ENCODE data around the gene UGT1A9. TPM values are rescaled to one million over a fixed set of nuclear protein-coding genes. Genes with fewer than 3 reads are reported as not detected.

UGT1A9 gene
- total and polyA plus RNA-seq, 2 of the 13 experiments (the other 11 are each of a cell fraction or from before 2014, with no cell fraction given): 0.07 TPM; not detected in 1

DNA sequence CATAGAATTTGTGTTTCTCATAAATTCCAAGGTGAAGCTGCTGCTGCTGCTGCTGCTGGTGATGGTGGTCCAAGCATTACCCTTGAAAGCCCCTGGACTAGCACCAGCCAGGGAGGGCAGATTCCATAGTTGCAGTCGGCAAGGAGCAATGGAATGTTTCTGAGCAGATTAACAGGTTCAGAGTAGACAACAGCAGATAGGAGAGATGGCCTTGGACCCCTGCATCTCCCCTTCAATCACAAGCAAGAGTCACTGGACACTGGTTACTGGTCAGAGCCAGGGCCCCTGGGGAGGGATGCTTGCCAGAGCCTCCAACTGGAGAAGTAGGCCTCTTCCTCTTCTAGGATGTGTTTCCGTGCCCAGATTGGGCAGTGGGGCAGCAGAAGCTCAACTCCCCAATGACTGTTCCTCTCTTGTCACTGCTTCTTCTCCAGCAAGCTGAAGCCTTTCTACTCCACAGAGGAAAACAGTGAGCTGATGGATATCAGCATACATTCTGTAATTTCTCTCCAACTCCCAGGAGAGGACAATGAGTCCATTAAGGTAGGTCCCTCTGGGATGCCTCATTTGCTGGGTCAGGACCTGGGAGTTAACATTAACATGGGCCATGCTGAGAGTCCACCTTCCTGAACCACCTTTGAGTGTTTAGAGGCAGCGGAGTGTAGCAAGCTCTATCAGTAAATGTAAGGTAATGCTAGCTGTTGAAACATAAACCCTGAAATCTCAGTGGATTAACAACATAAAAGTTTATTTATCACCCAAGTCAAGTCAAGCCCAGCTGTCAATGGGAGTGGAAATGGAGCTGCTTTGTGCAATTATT, 141.7 kb downstream of the UGT1A9 start:
- H3K4me2 ChIP-seq (ENCODE audit: low read depth, low read length): no peak overlapping the region
- DNase-seq (ENCODE audit: low spot score) (no peak), FAIRE-seq (peak; percentile 8), ATAC-seq (no peak; the same call in 2 of the 3 replicates)
- in situ Hi-C loops (cut with HindIII; ENCODE audit: extremely low pct_ligation_motif_present, low pct_unique_long_range_greater_than_20kb) (no loop called here), intact Hi-C loops (cut with micrococcal nuclease; ENCODE audit: unreplicated experiment) (no loop called here)
- ChIA-PET CTCF (ENCODE audit: low intra/inter-chr PET ratio, low total read pairs) (no interaction called here), POLR2A (no interaction called here)
- no peak overlapping the region for H2AFZ ChIP-seq (ENCODE audit: low read length)
- H3K79me2 ChIP-seq (ENCODE audit: insufficient read depth, low read length): no peaks in the 10 kb centered on the region
- H3K27ac ChIP-seq (ENCODE audit: extremely low read length, insufficient read depth, low read length): no peak overlapping the region
- TF ChIP-seq ZNF816 (CRISPR knock-in tag; IDR thresholded peaks at IDR 0.05; ENCODE audit: borderline replicate concordance): no peak
- TF ChIP-seq SATB2 (CRISPR knock-in tag; IDR thresholded peaks at IDR 0.05): no peak
- TF ChIP-seq KDM5A (IDR thresholded peaks at IDR 0.05; ENCODE audit: borderline replicate concordance, low read length): no peak
- no peak for TF ChIP-seq ZNF619 (CRISPR knock-in tag; IDR thresholded peaks at IDR 0.05)
- no peak for TF ChIP-seq TP53 (CRISPR knock-in tag; conservative IDR thresholded peaks at IDR 0.05)
- no peak for TF ChIP-seq NR1H2 (CRISPR knock-in tag; IDR thresholded peaks at IDR 0.05; ENCODE audit: borderline replicate concordance, low read depth)
- no peak for TF ChIP-seq ZNF431 (CRISPR knock-in tag; IDR thresholded peaks at IDR 0.05; ENCODE audit: borderline replicate concordance, low read depth)
- no peak for TF ChIP-seq PHF20 (CRISPR knock-in tag; IDR thresholded peaks at IDR 0.05)
- H3K4me3 ChIP-seq (replicated peaks in 1 of 3; ENCODE audit: insufficient read depth in 1 of 3, low read depth in 2 of 3, low read length in 3 of 3): no peak overlapping the region
- H3K4me1 ChIP-seq (ENCODE audit: insufficient read depth, low read length): peaks cover 19% of the 10 kb centered on the region
- no peaks in the 10 kb centered on the region for H3K9me3 ChIP-seq (ENCODE audit: low read length)
- H3K36me3 ChIP-seq (replicated peaks in 1 of 2; ENCODE audit: control insufficient read depth in 1 of 2, insufficient read depth in 2 of 2, low read length in 2 of 2): no peaks in the 10 kb centered on the region
- H3K9ac ChIP-seq (ENCODE audit: insufficient read depth, low read depth, low read length): no peak overlapping the region
- H4K20me1 ChIP-seq (ENCODE audit: insufficient read depth, low read length): no peaks in the 10 kb centered on the region
- BruUV-seq (replicated peaks): no TSS peak
- H3K27me3 ChIP-seq (ENCODE audit: control insufficient read depth in 1 of 2, insufficient read depth in 2 of 2, low read length in 2 of 2): peaks cover 0 to 33% of the 10 kb centered on the region in 2 experiments; a peak in 3 of 5 replicates
- WGBS (ENCODE audit: low lambda C conversion rate): 16% methylated on average over 3 of the region's 3 CpGs
